Fibroblast of mammary gland (primary cell): ENCODE data around the gene AEN.

Experiments
- DNase-seq: peaks from one replicate; pipeline ENCODE4 v3.0.0-alpha.2; 2010; ENCODE audit warnings: low read depth
- H3K4me3 ChIP-seq: 2 replicates; pipeline ENCODE4 v1.5.1; 2011; ENCODE audit warnings: low read depth, mild to moderate bottlenecking, low read length, moderate library complexity; ENCODE audit not compliant: control insufficient read depth
- TF ChIP-seq, protein P1 (sequence below): conservative IDR thresholded peaks from 2 replicates; pipeline ENCODE4 v1.5.1; 2011; ENCODE audit warnings: low read depth, low read length, inconsistent platforms; ENCODE audit not compliant: control insufficient read depth, insufficient read depth

The AEN gene

DNA sequence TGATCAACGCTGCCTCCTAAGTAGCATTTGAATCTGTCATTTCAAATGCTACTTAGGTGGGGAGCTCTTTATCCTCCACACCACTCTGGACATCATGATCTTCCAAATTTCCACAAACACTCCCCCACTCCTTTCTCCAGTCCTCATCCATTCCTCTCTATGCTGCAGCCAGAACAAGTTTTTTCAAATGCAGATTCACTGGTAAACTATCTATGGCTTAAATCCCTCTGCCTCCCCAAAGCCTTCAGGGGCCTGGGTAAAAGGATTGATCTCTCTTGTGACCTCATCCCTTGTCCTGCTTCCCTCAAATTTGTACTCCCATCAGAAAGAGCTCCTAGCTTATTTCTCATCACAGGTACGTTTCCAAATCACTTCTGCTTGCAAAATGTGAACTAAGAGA, 1.3 kb upstream of the AEN start:
- no peak for DNase-seq
- TF ChIP-seq, protein P1, sequence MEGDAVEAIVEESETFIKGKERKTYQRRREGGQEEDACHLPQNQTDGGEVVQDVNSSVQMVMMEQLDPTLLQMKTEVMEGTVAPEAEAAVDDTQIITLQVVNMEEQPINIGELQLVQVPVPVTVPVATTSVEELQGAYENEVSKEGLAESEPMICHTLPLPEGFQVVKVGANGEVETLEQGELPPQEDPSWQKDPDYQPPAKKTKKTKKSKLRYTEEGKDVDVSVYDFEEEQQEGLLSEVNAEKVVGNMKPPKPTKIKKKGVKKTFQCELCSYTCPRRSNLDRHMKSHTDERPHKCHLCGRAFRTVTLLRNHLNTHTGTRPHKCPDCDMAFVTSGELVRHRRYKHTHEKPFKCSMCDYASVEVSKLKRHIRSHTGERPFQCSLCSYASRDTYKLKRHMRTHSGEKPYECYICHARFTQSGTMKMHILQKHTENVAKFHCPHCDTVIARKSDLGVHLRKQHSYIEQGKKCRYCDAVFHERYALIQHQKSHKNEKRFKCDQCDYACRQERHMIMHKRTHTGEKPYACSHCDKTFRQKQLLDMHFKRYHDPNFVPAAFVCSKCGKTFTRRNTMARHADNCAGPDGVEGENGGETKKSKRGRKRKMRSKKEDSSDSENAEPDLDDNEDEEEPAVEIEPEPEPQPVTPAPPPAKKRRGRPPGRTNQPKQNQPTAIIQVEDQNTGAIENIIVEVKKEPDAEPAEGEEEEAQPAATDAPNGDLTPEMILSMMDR, result no peak
- H3K4me3 ChIP-seq, result no peak overlapping the region

DNA sequence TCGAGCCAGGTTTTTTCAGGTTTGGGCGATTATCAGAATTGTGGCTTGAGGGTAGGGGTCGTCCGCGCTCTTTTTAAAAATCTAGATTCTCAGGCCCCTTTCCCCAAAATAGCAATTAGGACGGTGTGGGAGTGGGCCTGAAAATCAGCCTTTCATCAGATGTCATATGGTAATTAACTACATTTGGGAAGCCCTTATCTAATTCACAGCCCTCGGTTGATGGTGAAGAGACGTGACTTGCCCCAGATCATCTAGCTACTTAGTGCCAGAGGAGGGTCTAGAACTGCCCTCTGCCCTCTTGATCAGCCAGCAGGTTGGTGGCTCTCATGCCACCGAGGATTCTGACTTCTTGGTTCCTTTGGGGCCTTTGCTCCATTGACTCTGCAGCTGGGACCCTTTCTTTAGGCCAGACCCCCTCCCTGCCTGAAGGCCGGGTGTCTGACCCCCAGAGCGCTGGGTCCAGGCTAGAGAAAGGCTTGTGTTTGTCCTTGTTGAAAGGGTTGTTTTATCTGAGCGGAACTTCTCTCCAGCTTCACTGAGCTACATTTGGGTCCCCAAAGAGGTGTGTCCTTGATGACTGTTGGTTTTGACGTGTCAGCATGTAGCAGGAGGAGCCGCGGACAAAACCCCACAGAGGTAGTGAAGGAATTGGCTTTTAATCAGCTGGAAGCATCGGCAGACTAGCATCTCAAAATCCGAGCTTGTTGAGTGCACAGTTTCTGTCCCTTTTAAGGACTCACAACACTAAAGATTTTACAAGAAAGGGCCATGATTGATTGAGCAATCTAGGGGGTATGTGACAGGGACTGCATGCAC, 857 bp downstream of the AEN start:
- TF ChIP-seq, protein P1, result no peak
- peak; percentile 80 for DNase-seq
- peak overlapping the region; percentile 79 for H3K4me3 ChIP-seq

DNA sequence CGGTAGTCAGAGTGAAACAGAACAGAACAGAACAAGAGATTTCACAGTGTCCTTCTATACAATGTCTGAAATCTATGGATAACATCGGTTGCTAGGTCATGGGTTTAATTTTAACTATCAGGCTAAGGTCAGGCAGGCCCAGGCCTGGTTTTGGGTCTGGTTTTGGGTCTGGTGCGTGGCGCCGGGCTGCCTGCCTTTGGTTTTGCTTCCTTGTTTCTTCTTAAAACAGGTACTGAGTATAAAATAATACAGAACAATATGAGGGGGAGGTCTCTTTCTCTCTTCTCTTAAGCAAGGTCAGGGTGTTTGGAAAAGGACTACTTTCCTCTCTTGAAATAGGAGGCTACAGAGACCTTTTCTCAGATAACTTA, 1.4 kb downstream of the AEN start:
- H3K4me3 ChIP-seq, result peak overlapping the region; percentile 79
- TF ChIP-seq, protein P1, result no peak
- DNase-seq, result no peak

DNA sequence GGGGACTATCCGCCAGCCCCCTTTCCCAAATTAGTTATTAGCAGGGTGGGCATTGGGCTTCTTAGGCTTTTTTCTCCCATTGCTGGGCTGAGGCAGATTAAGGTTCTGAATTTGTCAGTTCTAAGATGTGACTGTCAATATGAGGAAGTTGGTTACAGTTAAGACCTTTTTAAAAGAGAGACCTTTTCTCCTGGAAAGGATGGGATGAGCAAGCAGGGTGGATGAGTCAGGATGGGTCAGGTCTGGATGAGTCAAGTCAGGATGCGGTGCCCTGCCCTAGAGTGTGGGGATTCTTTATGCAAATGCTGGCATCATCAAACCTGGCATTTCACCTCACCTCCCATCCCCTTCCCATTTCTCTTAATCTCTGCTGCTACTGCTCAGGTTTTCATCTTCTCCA, 1.9 kb downstream of the AEN start:
- H3K4me3 ChIP-seq, result peak overlapping the region; percentile 79
- DNase-seq, result peak; percentile 96
- TF ChIP-seq, protein P1, result no peak

DNA sequence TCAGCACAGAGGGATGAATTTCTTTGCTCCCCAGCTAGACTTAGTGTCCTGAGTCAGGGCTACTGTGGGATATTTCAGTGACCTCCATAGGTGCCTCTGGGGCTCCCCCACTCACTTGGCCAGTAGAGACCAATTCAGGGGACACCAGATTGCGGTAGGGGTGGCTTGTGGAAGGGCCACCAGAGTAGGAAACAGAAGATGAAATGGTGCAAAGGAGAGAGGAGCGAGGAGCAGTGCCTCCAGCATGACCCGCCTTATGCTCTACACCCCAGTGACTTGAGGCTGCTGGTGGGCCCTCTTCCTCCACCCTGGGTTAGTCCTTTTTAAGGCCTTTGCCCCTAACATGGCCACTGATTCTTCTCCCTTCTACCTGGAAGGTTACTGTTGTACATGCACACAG, 2.5 kb downstream of the AEN start:
- TF ChIP-seq, protein P1, result no peak
- no peak for DNase-seq
- peak overlapping the region; percentile 79 for H3K4me3 ChIP-seq

DNA sequence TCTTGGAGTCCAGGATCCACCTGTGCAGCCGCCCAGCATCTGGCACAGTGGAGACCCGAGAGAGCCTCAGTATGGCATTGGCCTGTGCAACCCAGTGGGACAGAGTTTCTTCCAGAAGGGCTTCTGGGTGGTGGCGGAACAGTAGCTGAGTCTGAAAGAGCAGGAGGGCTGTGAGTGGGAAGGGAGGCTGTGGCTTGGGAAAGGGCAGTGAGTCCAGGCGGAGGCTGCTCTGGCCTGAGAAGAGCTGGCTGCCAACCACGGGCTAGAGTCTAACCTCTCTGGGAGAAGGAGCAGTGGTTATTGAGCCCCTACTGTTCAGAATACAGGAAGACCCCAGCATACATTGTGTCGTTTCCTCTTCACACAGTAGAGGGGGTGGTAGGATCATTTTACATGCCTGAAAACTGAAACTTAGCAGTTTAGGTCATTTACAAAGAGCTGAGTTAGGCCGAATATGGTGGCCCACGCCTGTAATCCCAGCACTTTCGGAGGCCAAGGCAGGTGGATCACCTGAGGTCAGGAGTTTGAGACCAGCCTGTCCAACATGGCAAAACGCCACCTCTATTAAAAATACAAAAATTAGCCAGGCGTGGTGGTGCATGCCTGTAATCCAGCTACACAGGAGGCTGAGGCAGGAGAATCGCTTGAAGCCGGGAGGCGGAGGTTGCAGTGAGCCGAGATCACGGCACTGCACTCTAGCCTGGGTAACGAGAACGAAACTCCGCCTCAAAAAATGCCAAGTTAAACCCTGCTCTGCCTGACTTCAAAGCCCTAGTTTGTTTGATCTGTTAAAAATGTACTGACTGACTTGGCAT, 3.2 kb downstream of the AEN start:
- TF ChIP-seq, protein P1, result peak; percentile 40
- peak overlapping the region; percentile 79 for H3K4me3 ChIP-seq
- peak; percentile 64 for DNase-seq
